Uterus (tissue), 4 donors: Measurements from ENCODE around the gene POU3F4. TPM values are rescaled to one million over a fixed set of nuclear protein-coding genes. Genes with fewer than 3 reads are reported as not detected.

Experiments
- DNase-seq, 2 donors: peaks; one replicate each; pipeline ENCODE4 v3.0.0-alpha.2; 2019 to 2020
- H3K27ac ChIP-seq, 2 donors: fragments of 200-600 bp; sonication (generic); 1 replicate in 1 of 2; 2 replicates in 1 of 2; pipeline ENCODE4 v1.5.1; 2016 to 2018
- H3K27me3 ChIP-seq, 2 donors: fragments of 200-600 bp; sonication (generic); one replicate each; pipeline ENCODE4 v1.5.1; 2018 to 2019; ENCODE audit warnings: control low read depth in 1 of 2
- H3K36me3 ChIP-seq, 2 donors: fragments of 200-600 bp; sonication (generic); one replicate each; pipeline ENCODE4 v1.5.1; 2019; ENCODE audit warnings: control low read depth in 1 of 2
- H3K4me1 ChIP-seq, 2 donors: fragments of 200-600 bp; sonication (generic); one replicate each; pipeline ENCODE4 v1.5.1; 2018 to 2019; ENCODE audit warnings: control low read depth in 1 of 2
- H3K4me3 ChIP-seq, 2 donors: fragments of 200-600 bp; sonication (generic); 1 replicate in 1 of 2; 2 replicates in 1 of 2; pipeline ENCODE4 v1.5.1; 2018 to 2019; ENCODE audit warnings: mild to moderate bottlenecking in 1 of 2
- H3K9me3 ChIP-seq, 2 donors: fragments of 200-600 bp; sonication (generic); one replicate each; pipeline ENCODE4 v1.5.1; 2019; ENCODE audit warnings: control low read depth in 1 of 2
- POLR2A ChIP-seq, 2 donors: fragments of 450-650 bp; IDR thresholded peaks; one replicate each; pipeline ENCODE4 v1.6.1; 2016; ENCODE audit warnings: antibody characterized with exemption in 2 of 2, mild to moderate bottlenecking in 1 of 2, moderate library complexity in 1 of 2
- intact Hi-C: fragments of 100-400 bp; cut with DNase I; formaldehyde crosslinking; loops from one replicate; pipeline ENCODE4 v1.15.1; 2023; ENCODE audit warnings: low total_unique reads
- total RNA-seq, 4 donors: library from RNA; depleted of rRNA in 3 of 4; stranded (reverse); fragments of >200 nt in 3 of 4; gene quantifications; one replicate each; pipeline versions ENCODE4 v1.1.0 to v1.2.4, GENCODE V29; 2014 to 2023
- TF ChIP-seq, protein P1 (sequence below), 4 experiments: fragments of 200-600 bp in 2 of 4; fragments of 450-650 bp in 2 of 4; sonication (generic) in 2 of 4; IDR thresholded peaks; one replicate each; pipeline ENCODE4 v1.5.1; 2016 to 2019; ENCODE audit warnings: antibody characterized with exemption in 4 of 4, mild to moderate bottlenecking in 2 of 4, moderate library complexity in 1 of 4
- donor health status: DM: yes; HTN: yes; CAD: no.

POU3F4 gene
- total RNA-seq, result not detected

DNA sequence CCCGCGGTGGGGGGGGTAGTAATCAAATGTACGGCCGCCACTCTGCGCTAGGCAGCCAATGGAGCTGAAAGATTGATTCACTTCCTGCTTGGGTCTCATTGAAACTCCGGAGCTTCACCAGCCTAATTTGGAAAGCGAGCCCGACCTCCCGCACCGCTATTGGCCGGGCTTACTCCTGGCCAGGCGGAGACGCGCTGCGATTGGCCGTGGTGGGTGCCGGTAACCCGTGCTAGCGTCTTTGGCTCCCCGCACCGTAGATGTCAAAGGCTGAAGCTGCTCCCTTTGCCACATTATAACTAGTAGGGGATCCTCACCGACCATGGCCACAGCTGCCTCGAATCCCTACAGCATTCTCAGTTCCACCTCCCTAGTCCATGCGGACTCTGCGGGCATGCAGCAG lies at the start of gene POU3F4:
POU3F4 (plus strand) TSS at position 285 of the 400 bp plus-strand sequence; CDS start at position 320, 35 bp downstream.
- no peak within 1 kb of the TSS for H3K4me3 ChIP-seq
- no peak for DNase-seq
- no peaks in the 10 kb centered on the region for H3K36me3 ChIP-seq
- no peaks in the 10 kb centered on the region for H3K9me3 ChIP-seq
- TF ChIP-seq, protein P1, sequence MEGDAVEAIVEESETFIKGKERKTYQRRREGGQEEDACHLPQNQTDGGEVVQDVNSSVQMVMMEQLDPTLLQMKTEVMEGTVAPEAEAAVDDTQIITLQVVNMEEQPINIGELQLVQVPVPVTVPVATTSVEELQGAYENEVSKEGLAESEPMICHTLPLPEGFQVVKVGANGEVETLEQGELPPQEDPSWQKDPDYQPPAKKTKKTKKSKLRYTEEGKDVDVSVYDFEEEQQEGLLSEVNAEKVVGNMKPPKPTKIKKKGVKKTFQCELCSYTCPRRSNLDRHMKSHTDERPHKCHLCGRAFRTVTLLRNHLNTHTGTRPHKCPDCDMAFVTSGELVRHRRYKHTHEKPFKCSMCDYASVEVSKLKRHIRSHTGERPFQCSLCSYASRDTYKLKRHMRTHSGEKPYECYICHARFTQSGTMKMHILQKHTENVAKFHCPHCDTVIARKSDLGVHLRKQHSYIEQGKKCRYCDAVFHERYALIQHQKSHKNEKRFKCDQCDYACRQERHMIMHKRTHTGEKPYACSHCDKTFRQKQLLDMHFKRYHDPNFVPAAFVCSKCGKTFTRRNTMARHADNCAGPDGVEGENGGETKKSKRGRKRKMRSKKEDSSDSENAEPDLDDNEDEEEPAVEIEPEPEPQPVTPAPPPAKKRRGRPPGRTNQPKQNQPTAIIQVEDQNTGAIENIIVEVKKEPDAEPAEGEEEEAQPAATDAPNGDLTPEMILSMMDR (IDR thresholded peaks at IDR 0.05), result no peak
- TF ChIP-seq POLR2A (IDR thresholded peaks at IDR 0.05), result no peak
- H3K27me3 ChIP-seq, result peaks cover 0 to 41% of the 10 kb centered on the region in 2 donors
- no peak within 1 kb of the TSS for H3K27ac ChIP-seq
- intact Hi-C loops, result no loop called here
- no peaks in the 10 kb centered on the region for H3K4me1 ChIP-seq

DNA sequence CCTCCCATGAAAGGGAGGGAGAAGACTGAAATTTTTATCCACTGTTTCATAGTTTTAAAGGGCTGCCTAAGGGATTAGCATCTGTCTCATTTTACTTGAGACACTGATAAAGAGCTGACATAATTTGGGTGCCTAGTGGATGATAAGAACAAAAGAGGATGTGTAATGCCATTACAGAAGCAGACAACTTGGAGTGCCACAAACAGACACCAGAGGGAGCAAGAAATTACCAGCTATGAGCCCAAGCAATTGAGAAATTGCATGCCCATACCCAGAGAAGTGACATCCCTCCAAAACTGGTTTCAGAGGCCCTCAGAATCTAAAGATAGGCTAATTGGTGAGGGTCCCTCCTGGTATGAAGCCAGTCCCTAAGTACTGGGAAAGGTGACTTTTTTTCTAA lies 38.5 kb upstream of the POU3F4 start:
- H3K27me3 ChIP-seq, result no peaks in the 10 kb centered on the region
- TF ChIP-seq, protein P1 (IDR thresholded peaks at IDR 0.05), result no peak
- no peak for TF ChIP-seq POLR2A (IDR thresholded peaks at IDR 0.05)
- H3K4me3 ChIP-seq, result no peak overlapping the region
- no peaks in the 10 kb centered on the region for H3K4me1 ChIP-seq
- no peaks in the 10 kb centered on the region for H3K36me3 ChIP-seq
- no peaks in the 10 kb centered on the region for H3K9me3 ChIP-seq
- intact Hi-C loops, result no loop called here
- H3K27ac ChIP-seq, result no peak overlapping the region
- DNase-seq, result no peak

DNA sequence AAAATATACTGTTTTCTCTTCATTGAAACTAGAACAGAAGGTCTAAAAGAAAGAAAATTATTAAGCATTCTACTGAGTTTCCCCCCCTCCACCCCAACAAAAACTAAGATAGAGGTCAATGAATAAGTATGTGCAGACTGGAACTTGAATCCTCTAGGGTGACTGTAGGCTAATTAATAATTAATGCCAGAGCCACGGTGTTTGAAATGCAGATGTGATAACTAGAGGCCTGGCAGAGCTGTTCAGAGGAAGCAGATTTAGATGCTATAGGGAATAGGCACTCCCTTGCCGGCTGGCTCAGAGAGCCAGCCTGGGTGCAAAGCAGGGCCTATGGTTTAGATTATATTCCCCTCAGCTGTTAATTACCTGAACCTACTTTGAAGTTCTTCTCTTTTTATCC lies 12.2 kb upstream of the POU3F4 start:
- H3K4me1 ChIP-seq, result no peaks in the 10 kb centered on the region
- H3K4me3 ChIP-seq, result no peak overlapping the region
- no peaks in the 10 kb centered on the region for H3K9me3 ChIP-seq
- no peak for DNase-seq
- no peak overlapping the region for H3K27ac ChIP-seq
- TF ChIP-seq POLR2A (IDR thresholded peaks at IDR 0.05), result no peak
- TF ChIP-seq, protein P1 (IDR thresholded peaks at IDR 0.05), result no peak
- no peaks in the 10 kb centered on the region for H3K36me3 ChIP-seq
- intact Hi-C loops, result no loop called here
- peaks cover 0 to 8% of the 10 kb centered on the region in 2 donors for H3K27me3 ChIP-seq

DNA sequence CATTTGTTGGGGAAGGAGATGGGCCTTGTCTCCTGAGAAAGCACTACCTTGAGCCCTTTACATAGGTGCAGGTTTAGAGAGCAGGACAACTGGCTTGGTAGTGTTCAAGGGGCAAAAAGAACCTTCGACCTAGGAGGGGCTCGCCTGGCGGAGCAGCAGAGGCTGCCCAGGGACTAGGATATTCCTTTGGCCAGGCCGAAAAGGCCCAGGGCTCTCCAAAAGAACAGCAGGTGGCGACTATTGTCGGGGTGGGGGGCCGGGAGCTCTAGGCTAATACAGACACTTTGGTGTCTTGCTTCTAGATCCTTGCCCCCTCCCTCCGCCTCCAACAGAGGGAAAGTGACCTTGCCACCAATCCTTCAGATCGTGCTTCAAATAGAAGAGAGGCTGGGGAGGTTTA lies 7.1 kb upstream of the POU3F4 start:
- DNase-seq, result no peak
- no peaks in the 10 kb centered on the region for H3K9me3 ChIP-seq
- H3K27me3 ChIP-seq, result peaks cover 0 to 16% of the 10 kb centered on the region in 2 donors
- intact Hi-C loops, result no loop called here
- no peak for TF ChIP-seq POLR2A (IDR thresholded peaks at IDR 0.05)
- TF ChIP-seq, protein P1 (IDR thresholded peaks at IDR 0.05), result no peak
- H3K4me1 ChIP-seq, result no peaks in the 10 kb centered on the region
- no peak overlapping the region for H3K4me3 ChIP-seq
- H3K27ac ChIP-seq, result no peak overlapping the region
- H3K36me3 ChIP-seq, result no peaks in the 10 kb centered on the region

DNA sequence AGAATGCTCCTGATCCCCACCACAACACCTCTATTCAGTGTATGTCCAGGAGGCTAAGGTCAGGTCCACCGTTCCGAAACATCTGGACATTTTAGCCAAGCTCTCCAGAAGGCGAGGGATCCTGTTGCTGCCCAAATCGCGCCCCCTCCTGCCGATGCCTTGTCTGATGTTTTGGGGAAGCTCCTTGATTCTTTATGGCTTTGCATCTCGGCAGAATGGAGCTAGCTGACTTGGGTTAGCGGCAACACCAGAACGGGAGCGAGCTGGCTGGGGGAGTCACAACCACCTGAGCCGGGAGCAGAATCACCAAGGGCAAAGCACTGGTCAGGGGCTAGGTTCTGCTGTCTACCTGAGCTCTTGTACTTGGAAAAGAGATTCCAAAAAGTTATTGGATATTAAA lies 6.6 kb upstream of the POU3F4 start:
- intact Hi-C loops, result no loop called here

More for the DNA sequence above, 6.6 kb upstream of the POU3F4 start:
- DNase-seq, result no peak
- Histone ChIP-seq H3K27ac (no peak overlapping the region), H3K9me3 (no peaks in the 10 kb centered on the region), H3K4me1 (no peaks in the 10 kb centered on the region), H3K36me3 (no peaks in the 10 kb centered on the region), H3K4me3 (no peak overlapping the region), H3K27me3 (peaks cover 0 to 16% of the 10 kb centered on the region in 2 donors)
- TF ChIP-seq, protein P1 (IDR thresholded peaks at IDR 0.05), result no peak
- TF ChIP-seq POLR2A (IDR thresholded peaks at IDR 0.05), result no peak
